ENCODE results near the gene FHAD1. TPM values are rescaled to one million over a fixed set of nuclear protein-coding genes. Genes with fewer than 3 reads are reported as not detected.

Gene FHAD1
- total and polyA plus RNA-seq, 2 donors (not counting 3 experiments of a cell fraction or from before 2014, with no cell fraction given), result 0.04 to 0.69 TPM

DNA sequence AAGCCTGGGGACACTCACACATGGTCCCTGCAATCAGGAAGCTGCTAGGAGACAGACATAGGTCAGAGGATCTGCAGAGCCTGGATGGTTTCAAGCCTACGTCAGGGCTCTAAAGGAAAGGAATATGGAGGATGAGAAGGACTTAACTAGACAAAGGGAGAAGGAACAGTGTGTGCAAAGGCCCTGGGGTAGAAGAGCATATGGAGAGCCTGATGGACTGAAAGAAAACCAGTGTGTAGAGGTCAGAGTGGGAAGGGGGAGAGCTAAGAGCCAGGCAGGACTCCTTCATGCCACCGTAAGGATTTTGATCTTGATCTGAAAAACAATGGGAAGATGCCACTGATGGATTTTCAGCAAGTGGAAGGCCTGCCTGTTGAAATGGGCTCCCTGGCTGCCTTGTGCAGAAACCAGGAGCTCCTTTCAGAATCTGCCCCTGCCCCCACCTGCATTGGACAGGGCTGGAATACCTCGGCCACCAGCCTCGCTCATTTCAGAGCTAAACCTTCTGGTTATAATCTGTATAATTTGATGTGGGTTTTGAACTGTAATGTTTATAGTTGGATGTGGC, 8.6 kb downstream of the FHAD1 start:
- intact Hi-C loops (cut with micrococcal nuclease), result no loop called here
- no TSS peak for BruUV-seq (replicated peaks)
- Histone ChIP-seq H3K27me3 (ENCODE audit: control insufficient read depth in 2 of 2, insufficient read depth in 2 of 2, low read length in 2 of 2) (peaks cover 6 to 11% of the 10 kb centered on the region in 2 experiments), H3K9me3 (replicated peaks; ENCODE audit: control insufficient read depth, insufficient read depth, low read length) (no peaks in the 10 kb centered on the region), H3K27ac (ENCODE audit: insufficient read depth, low read depth, low read length) (no peak overlapping the region), H3K9ac (replicated peaks; ENCODE audit: extremely low read depth, insufficient read depth, low read length) (no peak overlapping the region), H3K4me2 (ENCODE audit: insufficient read depth, low read length) (no peak overlapping the region), H3K36me3 (ENCODE audit: control insufficient read depth in 2 of 2, extremely low read depth in 1 of 2, insufficient read depth in 2 of 2, low read length in 2 of 2) (no peaks in the 10 kb centered on the region), H3K4me1 (ENCODE audit: control insufficient read depth, extremely low read depth, insufficient read depth, low read length) (peaks cover 7% of the 10 kb centered on the region), H3K79me2 (ENCODE audit: control insufficient read depth, insufficient read depth, low read length) (no peaks in the 10 kb centered on the region), H2AFZ (ENCODE audit: low read depth, low read length) (no peak overlapping the region), H3K4me3 (replicated peaks in 1 of 3; ENCODE audit: insufficient read depth in 1 of 3, low read depth in 1 of 3, low read length in 3 of 3) (no peak overlapping the region), H3K9me1 (replicated peaks; ENCODE audit: control insufficient read depth, extremely low read depth, insufficient read depth, low read length) (no peaks in the 10 kb centered on the region), H4K20me1 (replicated peaks; ENCODE audit: control insufficient read depth, extremely low read depth, insufficient read depth, low read length) (no peaks in the 10 kb centered on the region)
- ChIA-PET POLR2A (no interaction called here), CTCF (interaction anchor here (1.1 to 5.4 kb wide), 3 partner anchors 14 to 25 kb away, joined by 3 to 20 read pairs (median 4); no protein-coding TSS in a partner anchor)
- DNase-seq (ENCODE audit: low read depth, low spot score) (no peak), FAIRE-seq (no peak)
- dilution Hi-C loops (cut with MboI; ENCODE audit: extremely low pct_ligation_motif_present, low sequenced_read_pairs), result no loop called here
- TF ChIP-seq MAX (IDR thresholded peaks at IDR 0.05; ENCODE audit: insufficient read depth, insufficient read length) (no peak), JUN (IDR thresholded peaks at IDR 0.05; ENCODE audit: borderline replicate concordance, insufficient read depth, insufficient read length, low read depth) (no peak), MYC (IDR thresholded peaks at IDR 0.05; ENCODE audit: low read depth, low read length) (no peak), POLR2AphosphoS5 (IDR thresholded peaks at IDR 0.05; ENCODE audit: insufficient read depth, low read depth, low read length) (no peak), POLR2A (IDR thresholded peaks at IDR 0.05; ENCODE audit: low read depth, low read length) (no peak), FOS (IDR thresholded peaks at IDR 0.05; ENCODE audit: borderline replicate concordance, insufficient read depth, low read length) (no peak), GATA2 (IDR thresholded peaks at IDR 0.05; ENCODE audit: insufficient read depth, insufficient read length, low read depth, low read length) (no peak)
- TF ChIP-seq, protein P1, sequence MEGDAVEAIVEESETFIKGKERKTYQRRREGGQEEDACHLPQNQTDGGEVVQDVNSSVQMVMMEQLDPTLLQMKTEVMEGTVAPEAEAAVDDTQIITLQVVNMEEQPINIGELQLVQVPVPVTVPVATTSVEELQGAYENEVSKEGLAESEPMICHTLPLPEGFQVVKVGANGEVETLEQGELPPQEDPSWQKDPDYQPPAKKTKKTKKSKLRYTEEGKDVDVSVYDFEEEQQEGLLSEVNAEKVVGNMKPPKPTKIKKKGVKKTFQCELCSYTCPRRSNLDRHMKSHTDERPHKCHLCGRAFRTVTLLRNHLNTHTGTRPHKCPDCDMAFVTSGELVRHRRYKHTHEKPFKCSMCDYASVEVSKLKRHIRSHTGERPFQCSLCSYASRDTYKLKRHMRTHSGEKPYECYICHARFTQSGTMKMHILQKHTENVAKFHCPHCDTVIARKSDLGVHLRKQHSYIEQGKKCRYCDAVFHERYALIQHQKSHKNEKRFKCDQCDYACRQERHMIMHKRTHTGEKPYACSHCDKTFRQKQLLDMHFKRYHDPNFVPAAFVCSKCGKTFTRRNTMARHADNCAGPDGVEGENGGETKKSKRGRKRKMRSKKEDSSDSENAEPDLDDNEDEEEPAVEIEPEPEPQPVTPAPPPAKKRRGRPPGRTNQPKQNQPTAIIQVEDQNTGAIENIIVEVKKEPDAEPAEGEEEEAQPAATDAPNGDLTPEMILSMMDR (IDR thresholded peaks at IDR 0.05; ENCODE audit: extremely low read depth in 1 of 2, insufficient read depth in 1 of 2, low read depth in 1 of 2, low read length in 2 of 2), result no peak

Data from endothelial cell of umbilical vein (primary cell).